Loucy (cell line): Measurements from ENCODE around the gene MYL6.

Experiments
- CTCF ChIP-seq: fragments of 200-600 bp; sonication (generic); conservative IDR thresholded peaks from 2 replicates; pipeline ENCODE4 v1.5.1; 2014; ENCODE audit warnings: mild to moderate bottlenecking, antibody characterized with exemption, low read length
- EZH2phosphoT487 ChIP-seq: fragments of 200-600 bp; IDR thresholded peaks from 2 replicates; pipeline ENCODE4 v1.6.1; 2018; ENCODE audit warnings: antibody characterized with exemption, mild to moderate bottlenecking, moderate library complexity, borderline replicate concordance

- TF ChIP-seq CTCF: no peak
- no peak for TF ChIP-seq EZH2phosphoT487
These were observed 14.9 kb upstream of the MYL6 start for GRCh38 chr12:56143217-56143616.
